Natural killer cell treated with Interleukin-12 subunit alpha and Interleukin-12 subunit beta and Interleukin-15 and Interleukin-18, amount 100 ng/mL, for 72 hours (primary cell): ENCODE results near the gene SLC12A6. TPM values are rescaled to one million over a fixed set of nuclear protein-coding genes. Genes with fewer than 3 reads are reported as not detected.

Experiments
- ATAC-seq, 2 donors: fragments of 150-1000 bp; cut with Tn5 transposase in 1 of 2; sonication (Bioruptor Pico), chemical (Tn5 transposase) in 1 of 2; 2 replicates each; pipeline ENCODE4 v1.10.0; 2021
- DNase-seq: peaks from one replicate; pipeline ENCODE4 v3.0.0; 2022; ENCODE audit warnings: low spot score
- H3K27ac Mint-ChIP-seq, 2 donors: 1 replicate in 1 of 2; 2 replicates in 1 of 2; pipeline ENCODE4 v1.8.0; 2022; ENCODE audit warnings: mixed read lengths in 2 of 2, mild to moderate bottlenecking in 1 of 2, moderate library complexity in 1 of 2
- H3K27me3 Mint-ChIP-seq, 2 donors: 1 replicate in 1 of 2; 2 replicates in 1 of 2; pipeline ENCODE4 v1.8.0; 2022; ENCODE audit warnings: mixed read lengths in 2 of 2
- H3K36me3 Mint-ChIP-seq: one replicate; pipeline ENCODE4 v1.8.0; 2022; ENCODE audit warnings: mixed read lengths
- H3K4me1 Mint-ChIP-seq, 2 donors: 1 replicate in 1 of 2; 2 replicates in 1 of 2; pipeline ENCODE4 v1.8.0; 2022; ENCODE audit warnings: low read depth in 2 of 2, mixed read lengths in 2 of 2, mild to moderate bottlenecking in 1 of 2
- H3K4me3 Mint-ChIP-seq: one replicate; pipeline ENCODE4 v1.8.0; 2022; ENCODE audit warnings: mixed read lengths
- H3K9me3 Mint-ChIP-seq: 2 replicates; pipeline ENCODE4 v1.8.0; 2022; ENCODE audit warnings: mixed read lengths
- total RNA-seq, 2 donors: library from RNA; stranded (reverse); gene quantifications; one replicate each; pipeline ENCODE4 v1.2.3, GENCODE V29; 2022

Gene SLC12A6
- total RNA-seq, 2 donors from 2014 or later = 49.5 to 67.3 TPM

- H3K36me3 Mint-ChIP-seq = no peaks in the 10 kb centered on the region
- peak overlapping the region; percentile 84 to 93 for H3K27ac Mint-ChIP-seq
- DNase-seq (no peak), ATAC-seq (no peak)
- H3K9me3 Mint-ChIP-seq = no peaks in the 10 kb centered on the region
- H3K27me3 Mint-ChIP-seq = no peaks in the 10 kb centered on the region
- H3K4me3 Mint-ChIP-seq = peak overlapping the region; percentile 46
- H3K4me1 Mint-ChIP-seq = peaks cover 49 to 62% of the 10 kb centered on the region in 2 donors
Observed at GRCh38 chr15:34332553-34333120, 4.9 kb downstream of the SLC12A6 start.

DNA sequence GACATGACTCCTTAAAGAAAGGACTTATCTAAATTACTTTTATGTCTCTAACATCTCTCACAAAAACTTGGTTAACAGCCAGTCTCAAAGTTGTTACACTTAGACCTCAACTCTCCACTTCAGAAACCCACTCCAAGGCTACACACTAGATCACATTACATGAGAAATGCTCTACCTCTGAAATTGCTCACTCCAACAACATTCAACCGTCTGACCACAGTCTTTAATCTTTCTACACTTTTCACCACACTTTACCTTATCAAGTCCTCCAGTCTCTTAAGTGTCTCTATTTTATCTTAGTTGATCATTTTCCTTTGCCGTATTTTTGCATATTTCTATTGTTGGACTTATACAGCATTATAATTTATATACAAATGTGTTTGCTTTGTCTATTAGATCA lies 5.8 kb downstream of the SLC12A6 start:
- H3K4me1 Mint-ChIP-seq = peaks cover 46 to 59% of the 10 kb centered on the region in 2 donors
- ATAC-seq = peak; percentile 67 to 84
- no peak for DNase-seq
- no peaks in the 10 kb centered on the region for H3K36me3 Mint-ChIP-seq
- H3K27me3 Mint-ChIP-seq = no peaks in the 10 kb centered on the region
- peak overlapping the region; percentile 84 to 93 for H3K27ac Mint-ChIP-seq
- H3K9me3 Mint-ChIP-seq = no peaks in the 10 kb centered on the region
- H3K4me3 Mint-ChIP-seq = peak overlapping the region; percentile 46

GRCh38 chr15:34330279-34330678 lies 7.3 kb downstream of the SLC12A6 start:
- DNase-seq (no peak), ATAC-seq (no peak)
- H3K27ac Mint-ChIP-seq = peak overlapping the region; percentile 8 to 84
- H3K4me1 Mint-ChIP-seq = peaks cover 34 to 47% of the 10 kb centered on the region in 2 donors
- no peaks in the 10 kb centered on the region for H3K27me3 Mint-ChIP-seq
- H3K9me3 Mint-ChIP-seq = no peaks in the 10 kb centered on the region
- H3K4me3 Mint-ChIP-seq = no peak overlapping the region
- H3K36me3 Mint-ChIP-seq = no peaks in the 10 kb centered on the region

DNA sequence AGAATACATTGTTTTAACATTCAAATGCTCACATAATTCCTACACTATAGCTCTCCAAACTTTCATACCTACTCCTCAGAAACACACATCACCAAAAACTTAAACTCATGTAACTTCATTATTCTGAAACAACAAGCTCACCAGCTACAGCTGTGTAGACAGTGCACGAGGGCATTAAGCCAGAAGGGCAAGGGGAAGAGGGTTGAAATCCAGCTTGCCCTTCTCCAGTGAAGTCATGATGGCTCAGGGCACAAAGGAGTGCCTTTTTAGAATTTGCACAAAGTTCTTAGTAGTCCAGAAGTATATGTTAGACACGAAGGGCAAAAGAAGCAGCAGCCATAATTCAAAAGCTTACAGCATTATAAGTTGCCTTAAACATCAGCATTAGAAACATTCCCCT lies 8.6 kb downstream of the SLC12A6 start:
- peaks cover 30 to 39% of the 10 kb centered on the region in 2 donors for H3K4me1 Mint-ChIP-seq
- H3K27ac Mint-ChIP-seq = peak overlapping the region; percentile 79 to 84
- ATAC-seq (no peak), DNase-seq (no peak)
- H3K9me3 Mint-ChIP-seq = no peaks in the 10 kb centered on the region
- H3K36me3 Mint-ChIP-seq = no peaks in the 10 kb centered on the region
- no peaks in the 10 kb centered on the region for H3K27me3 Mint-ChIP-seq
- H3K4me3 Mint-ChIP-seq = peak overlapping the region; percentile 79

DNA sequence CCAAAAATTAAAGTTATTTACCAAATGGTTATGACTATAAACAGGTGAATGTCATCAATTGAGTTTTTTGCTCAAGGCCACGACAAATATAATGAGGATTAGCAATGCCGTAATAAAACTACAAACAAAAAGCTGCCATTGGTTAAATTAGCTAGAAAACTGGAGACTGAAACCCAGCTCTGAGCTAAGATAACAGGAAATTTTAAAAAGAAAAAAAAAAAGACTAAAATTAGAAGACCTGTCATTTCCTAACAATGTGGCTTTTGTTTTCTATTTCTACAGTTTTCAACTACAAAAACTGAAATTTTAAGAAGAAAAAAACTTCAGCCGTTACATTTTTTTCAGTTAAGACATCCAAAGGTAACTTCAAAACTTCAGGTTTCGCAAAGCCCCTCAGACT lies 9.7 kb downstream of the SLC12A6 start:
- peaks cover 28 to 36% of the 10 kb centered on the region in 2 donors for H3K4me1 Mint-ChIP-seq
- DNase-seq (no peak), ATAC-seq (no peak)
- no peaks in the 10 kb centered on the region for H3K36me3 Mint-ChIP-seq
- peak overlapping the region; percentile 79 to 84 for H3K27ac Mint-ChIP-seq
- H3K27me3 Mint-ChIP-seq = no peaks in the 10 kb centered on the region
- peak overlapping the region; percentile 54 for H3K4me3 Mint-ChIP-seq
- H3K9me3 Mint-ChIP-seq = no peaks in the 10 kb centered on the region

GRCh38 chr15:34325368-34325767 lies 12.2 kb downstream of the SLC12A6 start:
- Mint-ChIP-seq H3K27me3 (no peaks in the 10 kb centered on the region), H3K4me1 (peaks cover 21 to 22% of the 10 kb centered on the region in 2 donors), H3K4me3 (no peak overlapping the region), H3K9me3 (no peaks in the 10 kb centered on the region), H3K27ac (no peak overlapping the region), H3K36me3 (no peaks in the 10 kb centered on the region)
- no peak for ATAC-seq
- DNase-seq = no peak

GRCh38 chr15:34324933-34325332 lies 12.6 kb downstream of the SLC12A6 start:
- no peak overlapping the region for H3K27ac Mint-ChIP-seq
- H3K9me3 Mint-ChIP-seq = no peaks in the 10 kb centered on the region
- no peaks in the 10 kb centered on the region for H3K36me3 Mint-ChIP-seq
- H3K4me1 Mint-ChIP-seq = peaks cover 22 to 25% of the 10 kb centered on the region in 2 donors
- no peaks in the 10 kb centered on the region for H3K27me3 Mint-ChIP-seq
- ATAC-seq (no peak), DNase-seq (no peak)
- no peak overlapping the region for H3K4me3 Mint-ChIP-seq

- H3K27ac Mint-ChIP-seq = no peak overlapping the region
- no peaks in the 10 kb centered on the region for H3K27me3 Mint-ChIP-seq
- H3K4me1 Mint-ChIP-seq = peaks cover 21 to 22% of the 10 kb centered on the region in 2 donors
- DNase-seq (no peak), ATAC-seq (no peak)
- H3K36me3 Mint-ChIP-seq = no peaks in the 10 kb centered on the region
- H3K9me3 Mint-ChIP-seq = no peaks in the 10 kb centered on the region
- no peak overlapping the region for H3K4me3 Mint-ChIP-seq
Observed at GRCh38 chr15:34323217-34323616, 14.4 kb downstream of the SLC12A6 start.

GRCh38 chr15:34318277-34319079 lies 19.1 kb downstream of the SLC12A6 start:
- Mint-ChIP-seq H3K9me3 (no peaks in the 10 kb centered on the region), H3K4me1 (peaks cover 32 to 36% of the 10 kb centered on the region in 2 donors), H3K27me3 (no peaks in the 10 kb centered on the region), H3K4me3 (peak overlapping the region; percentile 91), H3K36me3 (no peaks in the 10 kb centered on the region), H3K27ac (peak overlapping the region; percentile 71 to 87)
- DNase-seq (no peak), ATAC-seq (peak; percentile 49 to 72)

GRCh38 chr15:34314491-34315490 lies 22.8 kb downstream of the SLC12A6 start:
- H3K4me3 Mint-ChIP-seq = no peak overlapping the region
- no peaks in the 10 kb centered on the region for H3K27me3 Mint-ChIP-seq
- no peaks in the 10 kb centered on the region for H3K36me3 Mint-ChIP-seq
- peaks cover 39 to 43% of the 10 kb centered on the region in 2 donors for H3K4me1 Mint-ChIP-seq
- DNase-seq (no peak), ATAC-seq (no peak)
- H3K9me3 Mint-ChIP-seq = no peaks in the 10 kb centered on the region
- peak overlapping the region in 1 of 2 donors; percentile 25 for H3K27ac Mint-ChIP-seq

DNA sequence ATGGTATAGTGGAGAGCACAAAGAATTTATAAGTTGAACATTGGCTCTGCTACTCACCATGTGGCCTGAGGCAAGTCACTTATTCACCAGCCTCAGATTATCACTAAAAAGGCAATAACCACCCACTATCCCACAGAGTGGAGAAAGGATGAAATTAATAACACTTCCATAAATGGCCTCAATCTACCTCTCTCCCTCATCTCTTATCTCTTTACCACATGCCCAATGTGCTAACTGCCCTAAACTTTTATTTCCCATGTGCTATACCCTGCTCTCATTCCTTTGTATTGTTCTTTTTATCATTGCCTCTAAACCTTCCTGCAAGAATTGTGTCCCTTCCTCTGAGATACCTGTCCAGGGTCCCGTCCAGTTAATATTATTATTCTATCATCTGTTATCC lies 26.0 kb downstream of the SLC12A6 start:
- Mint-ChIP-seq H3K27me3 (no peaks in the 10 kb centered on the region), H3K27ac (no peak overlapping the region), H3K4me3 (no peak overlapping the region), H3K9me3 (no peaks in the 10 kb centered on the region), H3K4me1 (peaks cover 30 to 39% of the 10 kb centered on the region in 2 donors), H3K36me3 (peaks cover 6% of the 10 kb centered on the region)
- no peak for DNase-seq
- ATAC-seq = no peak

DNA sequence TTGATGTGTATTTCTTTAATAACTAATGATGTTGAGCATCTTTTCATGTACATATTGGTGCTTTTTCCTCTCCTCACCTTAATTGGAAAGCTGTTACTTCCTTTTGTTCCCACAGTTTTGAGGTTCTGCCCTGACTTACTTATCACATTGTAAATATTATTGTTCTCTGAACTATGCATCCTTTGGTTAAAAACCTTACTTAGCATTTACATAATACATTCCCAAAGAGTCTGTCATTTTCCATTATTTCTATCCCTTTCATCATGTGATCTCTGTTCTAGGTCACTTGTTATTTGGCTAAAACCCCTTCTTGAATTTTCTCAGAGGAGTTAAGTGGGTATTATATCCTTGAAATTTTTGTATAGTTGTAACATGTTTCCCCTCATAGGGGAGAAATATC lies 33.0 kb downstream of the SLC12A6 start:
- DNase-seq = no peak
- peak overlapping the region in 1 of 2 donors; percentile 36 for H3K27ac Mint-ChIP-seq
- ATAC-seq = no peak
- peaks cover 6% of the 10 kb centered on the region for H3K36me3 Mint-ChIP-seq
- peaks cover 30 to 37% of the 10 kb centered on the region in 2 donors for H3K4me1 Mint-ChIP-seq
- no peaks in the 10 kb centered on the region for H3K9me3 Mint-ChIP-seq
- H3K4me3 Mint-ChIP-seq = no peak overlapping the region
- no peaks in the 10 kb centered on the region for H3K27me3 Mint-ChIP-seq

DNA sequence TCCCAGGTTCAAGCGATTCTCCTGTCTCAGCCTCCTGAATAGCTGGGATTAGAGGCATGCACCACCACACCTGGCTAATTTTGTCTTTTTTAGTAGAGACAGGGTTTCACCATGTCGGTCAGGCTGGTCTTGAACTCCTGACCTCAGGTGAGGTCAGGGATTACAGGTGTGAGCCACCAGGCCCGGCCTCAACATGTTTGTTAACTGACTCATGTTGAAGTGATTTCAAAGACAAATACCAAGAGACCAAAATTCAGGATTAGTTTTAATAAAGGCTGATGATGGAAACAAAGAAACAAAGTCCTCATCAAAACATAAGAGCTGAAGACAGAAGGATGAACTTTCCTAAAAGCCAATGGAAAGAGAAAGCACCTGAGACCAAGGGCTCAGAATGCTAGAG lies 36.5 kb downstream of the SLC12A6 start:
- H3K27me3 Mint-ChIP-seq = no peaks in the 10 kb centered on the region
- no peak for DNase-seq
- no peak for ATAC-seq
- no peak overlapping the region for H3K27ac Mint-ChIP-seq
- H3K4me1 Mint-ChIP-seq = peaks cover 35 to 41% of the 10 kb centered on the region in 2 donors
- no peaks in the 10 kb centered on the region for H3K36me3 Mint-ChIP-seq
- H3K9me3 Mint-ChIP-seq = no peaks in the 10 kb centered on the region
- no peak overlapping the region for H3K4me3 Mint-ChIP-seq
